Renal cortex interstitium (tissue), 11 donors: ENCODE results near the gene GFRA1. TPM values are rescaled to one million over a fixed set of nuclear protein-coding genes. Genes with fewer than 3 reads are reported as not detected.
"Not testable (repeated sequence)": the region's sequence is repeated elsewhere in the genome, so short reads cannot be mapped to it uniquely, and the experiment has no call there.

Experiments
- DNase-seq, 11 donors: peaks; one replicate each; pipeline ENCODE4 v3.0.0-alpha.2; 2013; ENCODE audit warnings: low read depth in 9 of 11, low spot score in 4 of 11; ENCODE audit errors: extremely low read depth in 1 of 11
- polyA plus RNA-seq, 3 donors: library from polyadenylated mRNA; unstranded; fragments of 120-200 nt; gene quantifications; one replicate each; pipeline ENCODE4 v1.2.1, GENCODE V29; 2013; ENCODE audit not compliant: insufficient read length in 3 of 3

Gene GFRA1
- polyA plus RNA-seq, 3 donors, result 27.1 to 30.2 (median 29.2) TPM

DNA sequence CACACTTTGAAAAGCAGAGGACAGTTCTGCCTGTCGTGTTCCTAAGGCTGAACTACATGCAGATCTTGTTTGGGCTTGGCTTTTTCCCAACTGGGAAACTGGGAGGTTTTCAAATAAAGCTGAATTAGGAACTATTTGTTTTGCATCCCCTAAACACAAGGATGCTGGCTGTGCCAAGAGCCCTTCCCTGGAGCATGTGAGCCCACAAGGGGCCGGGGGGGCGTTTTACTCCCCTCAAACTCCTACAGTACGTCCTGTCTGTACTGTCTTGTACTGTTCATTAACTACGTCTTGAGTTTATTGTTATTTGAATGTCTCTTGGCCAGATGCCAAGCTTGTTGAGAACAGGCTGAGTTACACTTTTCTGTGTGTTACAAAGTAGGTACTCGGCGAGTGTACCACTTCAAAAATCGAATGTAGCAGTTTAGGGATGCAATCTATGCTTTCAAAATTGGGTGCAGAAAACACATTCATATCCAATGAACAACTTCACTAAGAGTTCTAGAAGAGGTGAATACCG lies 94.9 kb downstream of the GFRA1 start:
- peak in 1 of 11 donors; percentile 8 for DNase-seq

DNA sequence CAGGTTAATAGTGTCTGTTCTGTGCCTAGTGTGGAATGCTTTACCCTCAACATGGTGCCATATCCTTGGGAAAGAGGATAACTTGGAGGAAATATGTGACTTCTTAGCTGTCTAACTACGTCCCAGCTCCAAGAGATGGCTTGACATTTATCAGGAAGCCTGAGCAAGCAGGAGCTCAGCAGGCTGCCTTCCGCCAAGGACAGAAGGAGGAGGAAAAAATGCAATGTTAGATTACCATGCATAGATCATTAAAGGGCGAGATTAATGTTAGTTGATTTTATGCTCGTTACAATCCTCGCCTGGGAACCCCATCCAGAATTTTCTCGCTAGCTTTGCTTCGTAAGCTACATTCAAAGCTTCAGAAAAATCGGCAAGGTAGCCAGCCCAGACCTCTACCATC lies 97.8 kb downstream of the GFRA1 start:
- DNase-seq, result no peak

DNA sequence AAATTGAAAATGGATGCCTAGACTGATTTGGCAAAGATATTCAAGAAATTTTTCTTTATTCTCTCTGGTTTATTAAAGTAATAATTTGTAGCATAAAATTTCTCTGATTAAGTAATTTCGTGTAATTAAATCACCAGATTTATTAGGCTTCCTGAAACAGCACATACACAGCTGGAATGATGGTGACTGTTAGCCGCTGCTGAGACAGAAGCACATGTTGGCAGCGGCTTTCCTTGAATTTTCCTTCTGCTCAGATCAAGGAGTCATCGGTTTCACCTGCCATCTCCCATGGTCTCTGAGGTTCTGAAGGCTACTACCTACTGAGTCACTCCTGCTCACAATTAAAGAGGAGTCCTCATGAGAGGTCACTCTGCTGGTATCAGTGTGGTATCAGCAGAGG lies 101.5 kb downstream of the GFRA1 start:
- DNase-seq, result no peak

DNA sequence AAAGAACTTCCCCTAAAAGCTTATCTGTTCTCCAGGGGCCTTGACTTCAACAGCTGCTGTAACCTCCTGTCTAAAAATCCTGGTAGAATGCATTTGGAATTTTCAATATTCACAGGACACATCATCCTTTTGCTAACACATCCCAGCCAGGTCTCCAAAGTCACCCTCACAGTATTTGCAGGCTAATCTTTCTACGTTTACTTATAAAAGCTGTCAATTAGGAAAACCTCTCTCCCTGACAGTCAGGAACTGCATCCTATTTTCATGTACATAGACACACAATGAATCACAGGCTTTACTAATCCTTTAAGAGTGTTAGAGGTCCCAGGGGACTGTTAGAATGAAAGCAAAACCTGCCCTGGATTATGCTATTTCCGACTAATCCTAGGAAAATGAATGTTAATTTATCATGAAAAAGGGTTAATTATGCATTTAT lies 102.2 kb downstream of the GFRA1 start:
- no peak for DNase-seq

DNA sequence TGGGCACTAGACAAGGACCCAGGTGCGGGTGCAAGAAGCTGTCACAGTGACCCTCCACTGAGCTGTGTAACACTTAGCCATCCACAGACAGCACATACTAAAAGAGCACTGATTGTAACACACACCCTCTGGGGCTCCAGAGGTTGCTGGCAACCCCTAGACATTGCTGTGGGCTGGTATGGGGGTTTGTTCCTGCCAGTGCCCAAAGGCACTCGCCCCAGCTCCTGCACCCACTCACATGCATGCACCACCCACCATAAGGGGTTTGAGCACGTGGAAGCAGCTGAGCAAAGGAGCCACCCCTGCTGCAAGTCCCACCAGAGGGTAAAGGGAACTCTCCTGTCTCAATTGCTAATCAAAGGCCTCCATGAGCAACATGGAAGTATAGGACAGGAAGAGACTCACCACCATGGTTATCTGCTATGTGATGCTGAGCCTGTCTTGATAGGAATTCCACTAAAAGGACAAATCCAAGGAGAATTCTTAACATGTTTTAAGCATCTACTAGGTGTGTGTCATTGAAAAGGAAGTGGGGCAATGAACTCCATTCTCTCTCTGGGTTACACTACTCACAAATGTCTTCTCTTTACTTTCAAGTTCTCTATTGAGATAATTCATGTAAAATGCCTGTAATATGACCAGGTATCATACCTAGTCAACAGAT lies 103.1 kb downstream of the GFRA1 start:
- DNase-seq, result no peak

DNA sequence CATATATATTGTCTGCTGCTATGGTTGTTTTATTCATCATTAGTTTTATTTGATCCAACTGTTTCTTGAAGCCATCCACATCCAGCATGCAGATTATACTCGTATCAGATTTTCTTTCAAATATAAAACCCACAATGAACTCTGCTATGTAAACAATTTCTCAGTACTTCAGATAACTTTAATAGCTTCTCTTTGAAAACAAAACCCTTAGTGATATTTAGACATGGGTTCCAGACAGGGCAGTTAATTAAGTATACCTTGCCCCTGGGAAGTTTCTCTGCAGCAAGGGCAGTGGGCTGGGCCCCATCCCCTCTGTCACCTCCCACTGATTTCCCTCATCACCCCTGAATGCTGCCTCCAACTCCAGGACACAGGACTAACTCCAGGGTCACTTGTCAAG lies 104.3 kb downstream of the GFRA1 start:
- DNase-seq, result no peak

DNA sequence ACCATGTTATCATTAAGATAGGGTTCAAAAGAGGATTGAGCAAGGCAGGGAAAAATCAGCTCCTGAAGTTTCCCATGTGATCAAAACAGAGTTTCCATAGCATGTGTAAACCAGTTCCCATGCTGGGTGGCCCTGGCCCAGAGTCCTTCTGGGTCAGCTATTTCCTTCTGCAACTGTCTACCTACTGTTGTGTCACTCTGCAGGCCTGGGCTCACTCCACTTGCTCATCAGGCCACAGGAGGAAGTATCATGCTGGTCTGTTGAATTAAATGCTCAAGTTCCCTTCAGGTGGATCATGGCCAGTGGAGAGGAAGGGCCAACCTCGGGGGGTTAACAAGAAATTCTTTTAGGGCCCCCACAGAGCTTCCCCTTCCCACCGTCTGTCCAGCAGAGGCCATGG lies 104.7 kb downstream of the GFRA1 start:
- DNase-seq, result no peak

DNA sequence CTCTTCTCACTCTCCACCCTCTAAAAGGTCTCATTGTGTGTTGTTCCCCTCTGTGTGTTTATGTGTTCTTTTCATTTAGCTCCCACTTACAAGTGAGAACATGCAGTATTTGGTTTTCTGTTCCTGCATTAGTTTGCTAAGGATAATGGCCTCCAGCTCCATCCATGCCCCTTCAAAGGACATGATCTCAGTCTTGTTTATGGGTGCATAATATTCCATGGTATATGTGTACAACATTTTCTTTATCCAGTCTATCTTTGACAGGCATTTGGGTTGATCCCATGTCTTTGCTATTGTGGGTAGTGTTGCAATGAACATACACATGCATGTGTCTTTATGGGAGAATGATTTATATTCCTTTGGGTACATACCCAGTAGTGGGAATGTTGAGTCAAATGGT lies 107.1 kb downstream of the GFRA1 start:
- DNase-seq, result not testable (repeated sequence)

DNA sequence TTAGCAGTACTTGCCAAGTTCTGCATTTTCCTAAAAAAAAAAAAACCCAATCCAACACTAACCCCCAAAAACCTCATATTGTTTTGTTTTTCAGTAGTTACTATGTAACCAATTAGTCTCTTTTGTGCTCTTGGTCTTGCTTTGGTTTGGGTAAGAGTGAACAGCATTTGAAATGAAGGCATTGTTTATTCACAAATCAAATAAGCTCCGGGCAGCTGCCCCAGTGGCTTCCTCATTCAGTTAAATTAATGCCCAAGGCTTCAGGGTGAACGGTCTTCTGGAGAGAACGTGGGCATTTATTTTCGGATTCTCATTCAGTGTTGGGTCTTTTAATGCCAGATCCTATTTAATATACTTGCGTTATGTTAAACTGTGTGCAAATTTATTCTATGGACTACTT lies 108.7 kb downstream of the GFRA1 start:
- DNase-seq, result no peak

DNA sequence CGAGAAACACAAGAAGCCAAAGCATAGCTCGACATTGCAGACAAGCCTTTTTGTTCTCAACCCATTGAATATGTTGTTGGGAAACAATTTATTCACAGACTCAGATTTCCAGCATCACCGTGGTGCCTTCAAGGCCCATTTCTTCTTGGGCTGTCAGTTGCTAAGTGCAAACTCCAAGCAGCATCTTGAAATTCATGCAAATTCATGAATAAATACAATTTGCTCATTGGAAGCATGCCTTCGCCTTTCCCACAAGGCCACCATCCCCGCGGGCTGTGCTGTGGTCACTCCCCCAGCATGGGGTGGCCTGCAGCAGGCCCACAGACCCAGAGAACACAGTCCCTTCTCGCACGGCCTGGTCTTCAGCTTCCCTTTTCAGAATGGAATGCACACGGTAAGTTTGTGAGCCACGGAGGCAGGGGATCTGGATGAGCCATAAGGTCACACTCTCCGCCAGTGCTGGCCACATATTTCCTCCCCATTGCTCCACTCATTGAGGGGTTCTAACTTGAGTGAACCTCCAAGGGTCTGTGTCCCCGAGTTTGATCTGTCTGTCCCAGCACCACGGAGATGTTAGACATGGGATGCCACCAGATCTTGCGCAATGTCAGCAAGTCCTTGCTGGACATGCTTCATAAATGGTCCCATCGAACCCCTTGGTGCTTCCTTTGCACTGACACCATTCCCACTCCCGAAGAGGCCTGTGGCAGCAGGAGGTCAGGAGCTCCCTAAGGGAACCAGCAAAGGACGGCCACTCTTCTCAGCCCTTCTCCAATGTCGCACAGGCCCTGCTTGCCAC lies 109.5 kb downstream of the GFRA1 start:
- no peak for DNase-seq

DNA sequence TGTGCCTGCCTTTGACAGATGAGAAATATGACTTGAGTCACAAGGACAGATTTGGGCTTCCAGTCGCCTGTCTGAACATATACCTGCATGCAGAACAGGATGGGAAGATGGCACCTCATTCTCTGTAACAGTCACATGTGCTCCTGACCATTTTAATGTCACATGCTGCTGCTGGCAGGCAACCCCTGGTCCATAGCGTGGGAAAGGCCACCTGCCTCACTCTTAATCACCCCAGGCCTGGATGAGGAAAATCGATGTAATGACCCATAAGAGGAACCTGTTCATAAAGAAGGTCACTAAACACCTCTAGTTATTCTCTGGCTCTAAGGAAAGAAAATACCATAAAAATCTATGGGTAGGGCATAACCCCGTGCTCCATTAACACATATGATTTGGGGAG lies 110.2 kb downstream of the GFRA1 start:
- no peak for DNase-seq

DNA sequence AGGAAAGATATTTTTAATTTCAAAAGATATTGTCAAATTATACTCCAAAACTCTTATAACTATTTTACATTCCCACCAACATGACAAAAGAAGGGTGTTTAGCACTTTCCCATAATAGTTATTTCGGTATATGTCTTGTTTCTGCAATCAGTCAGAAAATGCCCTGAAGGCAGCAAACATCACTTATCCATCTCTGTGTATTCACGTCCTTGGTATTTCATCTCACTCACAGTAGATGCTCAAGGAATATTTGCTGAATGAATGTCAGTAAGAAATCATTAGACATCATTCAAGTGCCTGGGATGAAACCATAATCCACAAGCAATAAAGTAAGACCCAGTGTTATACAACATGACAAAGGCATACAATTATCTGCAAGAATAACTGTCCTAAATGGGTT lies 112.7 kb downstream of the GFRA1 start:
- no peak for DNase-seq

DNA sequence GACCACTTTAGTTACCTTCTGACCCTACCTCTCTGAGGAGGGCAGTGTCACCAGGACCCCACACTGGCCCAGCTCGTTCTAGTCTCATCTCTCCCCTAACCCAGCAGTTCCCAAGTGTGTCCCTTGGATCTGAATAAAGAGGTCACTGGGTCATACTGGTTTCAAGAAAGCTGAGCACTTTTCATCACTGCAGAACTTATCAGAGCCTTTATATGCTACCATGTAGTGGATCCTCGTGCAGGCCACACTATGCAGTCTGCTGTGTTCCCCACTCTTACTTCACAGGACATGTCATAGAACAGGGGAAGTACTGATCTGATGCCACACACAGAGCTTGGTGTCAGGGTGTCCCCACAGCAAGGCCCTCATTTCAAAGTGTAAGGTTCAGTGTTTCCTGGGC lies 113.8 kb downstream of the GFRA1 start:
- DNase-seq, result no peak

DNA sequence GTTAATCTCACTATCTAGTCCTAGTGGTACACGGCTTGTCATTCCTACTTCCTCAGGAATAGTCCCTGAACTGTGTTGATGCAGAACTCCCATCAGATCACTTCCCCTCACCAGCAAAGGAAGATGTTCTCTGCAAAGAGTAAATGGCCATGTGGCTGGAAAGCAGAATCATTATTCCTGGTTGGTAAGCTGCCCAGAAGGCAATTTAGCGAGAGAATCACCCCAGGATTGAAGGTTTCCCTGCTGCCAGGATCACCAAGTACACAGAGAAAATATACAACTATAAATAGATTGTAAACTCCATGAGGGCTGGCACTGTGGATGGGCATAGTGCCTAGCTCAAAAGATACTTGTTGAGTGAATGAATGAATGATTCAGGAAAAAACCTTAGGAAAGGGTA lies 115.0 kb downstream of the GFRA1 start:
- no peak for DNase-seq

DNA sequence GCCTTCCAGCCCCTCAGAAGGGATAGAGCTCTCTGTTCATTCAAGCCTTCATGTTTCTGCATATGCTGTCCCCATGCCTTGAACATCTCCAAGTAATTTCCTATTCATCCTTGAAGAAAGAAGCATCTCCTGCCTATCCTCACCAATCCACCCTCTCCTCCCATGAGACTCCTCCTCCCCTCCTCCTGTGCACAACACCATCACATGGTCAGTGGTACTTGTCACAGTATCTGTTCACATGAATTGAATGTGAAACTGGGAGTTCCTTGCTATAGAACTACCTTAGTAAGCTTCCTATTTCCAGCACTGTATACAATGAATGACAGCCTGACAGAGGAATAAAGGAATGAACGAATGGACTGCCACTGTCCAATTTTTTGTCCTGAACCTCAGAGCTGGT lies 115.5 kb downstream of the GFRA1 start:
- DNase-seq, result no peak

DNA sequence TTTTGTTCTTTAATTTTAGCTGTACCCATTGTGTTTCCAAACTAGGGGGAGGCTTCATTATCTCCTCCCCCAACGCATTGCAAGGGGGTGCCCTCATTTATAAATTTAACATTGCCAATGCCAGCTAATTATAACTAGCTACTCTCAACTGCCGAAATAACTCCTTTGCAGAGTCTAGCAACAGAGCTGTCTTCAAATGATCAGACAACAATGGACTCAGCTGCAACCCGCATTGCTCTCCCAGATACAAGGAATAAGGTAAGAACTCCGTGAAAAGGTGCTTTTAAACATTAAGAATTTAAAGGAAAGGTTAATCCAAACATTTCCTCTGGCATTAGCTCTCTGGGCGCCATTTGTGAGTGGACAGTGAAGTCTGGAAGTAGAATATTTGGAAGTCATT lies 116.2 kb downstream of the GFRA1 start:
- no peak for DNase-seq

DNA sequence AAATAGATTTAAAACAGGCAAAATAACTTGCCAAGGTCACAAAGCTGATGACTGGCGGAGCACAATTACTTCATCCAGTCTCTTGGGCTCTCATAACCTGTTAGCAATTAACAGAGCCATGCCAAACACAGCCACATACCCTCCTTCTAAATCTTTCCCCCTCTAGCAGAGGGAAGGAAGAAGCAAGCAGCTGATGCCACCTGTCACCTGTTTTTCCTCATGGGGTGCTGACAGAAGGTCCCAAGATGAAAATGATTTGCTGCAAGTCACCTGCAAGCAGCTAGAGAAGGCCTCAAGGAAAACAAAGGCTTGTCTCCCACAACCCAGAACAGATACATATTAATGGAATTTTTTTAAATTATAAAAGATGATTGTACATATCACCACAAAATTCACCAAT lies 117.8 kb downstream of the GFRA1 start:
- no peak for DNase-seq

DNA sequence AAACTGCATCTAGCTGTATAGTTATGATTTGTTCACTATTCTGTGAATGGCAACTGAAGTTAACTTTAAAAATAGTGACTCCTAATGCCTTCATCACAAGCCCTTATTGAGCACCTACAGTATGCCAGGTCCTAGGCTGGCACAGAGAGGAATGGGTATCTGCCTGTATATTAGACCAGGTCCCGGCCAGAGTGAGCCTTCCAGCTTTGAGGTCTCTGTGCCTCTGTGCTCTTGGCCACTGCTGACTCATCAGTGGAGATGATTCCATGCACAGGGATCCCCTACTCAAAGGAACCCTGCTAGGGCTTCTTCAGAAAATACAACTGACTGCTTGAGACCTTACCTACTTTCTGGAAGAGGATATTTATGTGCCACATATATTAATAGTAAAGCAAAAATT lies 118.4 kb downstream of the GFRA1 start:
- DNase-seq, result no peak

DNA sequence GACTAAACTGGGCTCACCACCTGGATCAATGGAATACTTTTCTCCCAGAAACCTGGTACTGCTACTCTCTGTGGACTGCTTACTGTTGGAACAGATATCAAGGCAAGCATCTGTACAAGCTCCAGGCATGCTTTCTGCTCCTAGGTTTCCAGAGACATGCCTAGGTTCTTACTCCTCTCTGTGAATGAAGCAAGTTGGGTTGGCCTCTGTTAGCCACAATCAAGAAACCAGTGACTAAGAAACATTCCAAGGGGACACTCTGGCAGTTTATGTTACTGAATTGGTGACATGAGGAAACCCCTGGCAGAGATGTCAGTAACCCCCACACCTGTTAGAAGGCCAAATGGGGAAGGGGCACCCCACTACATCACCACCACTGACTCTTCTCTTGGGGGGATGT lies 121.9 kb downstream of the GFRA1 start:
- DNase-seq, result no peak

DNA sequence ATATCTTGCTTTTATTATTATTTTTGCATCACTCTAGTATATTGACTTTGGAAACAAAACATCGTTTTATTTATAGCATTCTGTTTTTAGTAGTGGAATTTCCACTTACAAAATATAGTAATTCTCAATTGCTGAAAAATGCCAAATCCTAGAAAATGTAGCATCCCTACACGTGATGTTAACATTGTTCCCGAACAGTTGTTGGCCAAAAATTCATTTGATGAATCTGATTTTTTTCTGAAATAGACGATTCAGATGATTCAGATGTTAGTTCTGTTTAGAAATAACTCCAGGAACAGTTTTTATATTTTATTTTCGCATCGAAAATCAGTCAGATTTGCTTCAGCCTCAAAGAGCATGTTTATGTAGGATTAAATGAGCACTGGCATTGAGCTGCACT lies 122.4 kb downstream of the GFRA1 start:
- DNase-seq, result no peak
